ENCODE measurements around the gene POLG. TPM values are rescaled to one million over a fixed set of nuclear protein-coding genes. Genes with fewer than 3 reads are reported as not detected.

POLG gene
- total RNA-seq, 1 donor from 2014 or later: 69.1 TPM

DNA sequence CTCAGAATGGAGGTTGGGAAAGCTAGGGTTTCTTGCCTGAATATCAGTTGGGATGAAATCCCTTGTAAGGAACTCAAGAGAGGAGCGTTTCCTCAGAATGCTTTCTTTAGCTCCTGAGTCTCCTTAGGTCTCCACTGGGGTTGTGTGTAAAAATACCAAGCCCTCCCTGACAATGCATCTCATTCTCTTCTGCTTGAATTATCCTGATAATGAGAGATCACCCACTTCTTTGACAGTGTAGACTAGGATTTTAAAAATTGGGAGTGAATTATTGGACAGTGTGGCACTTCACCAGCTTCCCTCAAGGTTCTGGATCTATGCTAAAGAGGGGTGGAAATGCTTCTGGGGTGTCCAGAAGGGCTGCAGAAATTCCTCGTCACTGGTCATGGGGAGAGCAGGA lies 41.8 kb upstream of the POLG start:
- peaks cover 0 to 13% of the 10 kb centered on the region in 2 donors for H3K4me1 ChIP-seq
- TF ChIP-seq, protein P1, sequence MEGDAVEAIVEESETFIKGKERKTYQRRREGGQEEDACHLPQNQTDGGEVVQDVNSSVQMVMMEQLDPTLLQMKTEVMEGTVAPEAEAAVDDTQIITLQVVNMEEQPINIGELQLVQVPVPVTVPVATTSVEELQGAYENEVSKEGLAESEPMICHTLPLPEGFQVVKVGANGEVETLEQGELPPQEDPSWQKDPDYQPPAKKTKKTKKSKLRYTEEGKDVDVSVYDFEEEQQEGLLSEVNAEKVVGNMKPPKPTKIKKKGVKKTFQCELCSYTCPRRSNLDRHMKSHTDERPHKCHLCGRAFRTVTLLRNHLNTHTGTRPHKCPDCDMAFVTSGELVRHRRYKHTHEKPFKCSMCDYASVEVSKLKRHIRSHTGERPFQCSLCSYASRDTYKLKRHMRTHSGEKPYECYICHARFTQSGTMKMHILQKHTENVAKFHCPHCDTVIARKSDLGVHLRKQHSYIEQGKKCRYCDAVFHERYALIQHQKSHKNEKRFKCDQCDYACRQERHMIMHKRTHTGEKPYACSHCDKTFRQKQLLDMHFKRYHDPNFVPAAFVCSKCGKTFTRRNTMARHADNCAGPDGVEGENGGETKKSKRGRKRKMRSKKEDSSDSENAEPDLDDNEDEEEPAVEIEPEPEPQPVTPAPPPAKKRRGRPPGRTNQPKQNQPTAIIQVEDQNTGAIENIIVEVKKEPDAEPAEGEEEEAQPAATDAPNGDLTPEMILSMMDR (IDR thresholded peaks at IDR 0.05): no peak
- no peak overlapping the region for H3K4me3 ChIP-seq
- DNase-seq (ENCODE audit: low spot score in 2 of 2): no peak
- H3K36me3 ChIP-seq: no peaks in the 10 kb centered on the region
- no peak overlapping the region for H3K27ac ChIP-seq
- peaks cover 15% of the 10 kb centered on the region for H3K27me3 ChIP-seq
- intact Hi-C loops (cut with DNase I): no loop called here
- H3K9me3 ChIP-seq: no peaks in the 10 kb centered on the region

DNA sequence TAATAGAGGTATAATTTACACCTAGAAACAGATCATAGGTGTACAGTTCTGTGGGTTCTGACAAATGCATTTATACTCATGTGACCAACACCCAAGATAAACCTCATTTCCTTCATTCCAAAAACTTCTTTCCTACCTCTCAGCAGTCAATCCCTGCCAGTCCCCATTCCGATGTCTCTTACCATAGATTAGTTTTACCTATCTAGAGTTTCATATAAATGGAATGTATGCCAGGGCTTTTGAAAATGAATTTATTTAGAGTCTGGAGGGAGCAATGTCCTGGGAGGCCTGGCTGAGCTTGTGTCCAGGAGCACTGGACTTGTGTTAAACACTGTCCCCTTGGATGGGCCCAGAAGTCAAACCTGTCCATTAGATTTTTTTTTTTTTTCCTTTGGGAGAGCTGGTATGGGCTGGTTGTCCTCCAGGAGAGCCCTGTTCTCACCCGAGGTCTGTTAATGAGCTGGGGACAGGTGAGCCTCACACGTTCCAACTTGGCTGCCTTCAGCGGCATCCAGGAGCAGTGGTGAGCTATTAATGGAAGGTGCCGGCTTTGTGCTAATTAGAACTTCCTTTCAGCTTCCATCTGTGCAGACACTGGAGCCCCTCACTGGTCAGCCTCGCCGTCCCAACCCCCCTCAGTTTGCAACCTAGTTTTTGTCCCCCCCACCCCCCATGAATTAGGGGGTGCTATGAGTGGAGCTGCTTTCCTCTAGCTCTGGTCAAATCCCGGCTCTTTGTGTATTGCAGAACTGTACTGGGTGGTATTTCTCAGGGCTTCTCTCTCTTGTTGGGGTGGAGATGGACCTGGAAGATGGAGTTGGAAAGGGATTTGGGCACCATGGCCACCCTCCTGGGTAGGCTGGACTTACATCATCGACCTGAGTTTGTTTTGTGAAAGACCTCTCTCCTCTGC lies 40.7 kb upstream of the POLG start:
- intact Hi-C loops (cut with DNase I): no loop called here
- H3K27me3 ChIP-seq: peaks cover 20% of the 10 kb centered on the region

DNA sequence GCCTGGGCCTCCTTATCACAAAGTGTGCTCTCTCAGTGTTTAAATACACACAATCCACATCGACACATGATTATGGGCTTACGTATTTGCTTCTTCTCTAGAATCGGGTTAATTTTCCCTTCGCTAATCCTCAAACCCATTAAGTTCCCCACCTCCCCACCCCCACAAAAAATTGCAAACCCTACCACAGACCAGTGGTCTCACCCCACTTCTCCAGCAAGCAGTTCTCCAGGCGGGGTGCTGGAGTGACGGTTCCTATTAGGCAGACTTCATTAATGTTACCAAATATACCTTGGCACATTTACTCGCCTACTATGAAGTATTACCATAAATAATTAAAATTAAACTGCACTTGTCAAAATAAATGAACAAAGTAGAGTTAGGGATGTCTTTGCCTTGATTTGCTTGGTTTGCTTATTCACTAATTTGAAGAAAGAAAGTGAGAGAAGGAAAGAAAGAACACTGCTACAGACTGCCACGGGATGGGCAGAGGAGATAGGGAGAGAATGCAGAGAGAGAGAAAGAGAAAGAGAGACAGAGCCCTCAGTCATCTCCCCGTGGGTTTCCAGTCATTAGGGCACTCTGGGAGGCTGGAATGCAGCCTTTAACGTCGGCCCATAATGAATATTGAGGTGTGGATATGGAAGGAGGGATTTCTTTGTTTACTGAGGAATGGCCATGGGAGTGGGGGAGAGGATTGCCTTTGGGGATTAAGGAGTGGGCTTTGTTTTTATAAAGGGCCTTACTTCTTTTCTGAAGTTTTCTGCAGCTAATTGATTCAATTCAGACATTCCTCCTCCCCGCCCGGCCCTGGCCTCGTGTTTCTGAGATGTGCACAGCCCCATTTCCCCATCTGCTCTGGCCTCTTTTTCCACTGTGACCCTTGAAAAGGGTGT lies 39.7 kb upstream of the POLG start:
- Histone ChIP-seq H3K36me3 (no peaks in the 10 kb centered on the region), H3K4me3 (no peak overlapping the region), H3K27ac (no peak overlapping the region), H3K27me3 (peaks cover 30% of the 10 kb centered on the region), H3K4me1 (peaks cover 6 to 21% of the 10 kb centered on the region in 2 donors), H3K9me3 (no peaks in the 10 kb centered on the region)
- intact Hi-C loops (cut with DNase I): no loop called here
- TF ChIP-seq, protein P1 (IDR thresholded peaks at IDR 0.05): no peak
- no peak for DNase-seq (ENCODE audit: low spot score in 2 of 2)

More for the DNA sequence above, 40.7 kb upstream of the POLG start:
- Histone ChIP-seq H3K27ac (no peak overlapping the region), H3K9me3 (no peaks in the 10 kb centered on the region), H3K36me3 (no peaks in the 10 kb centered on the region), H3K4me1 (peaks cover 6 to 21% of the 10 kb centered on the region in 2 donors), H3K4me3 (no peak overlapping the region)
- TF ChIP-seq, protein P1 (IDR thresholded peaks at IDR 0.05): no peak
- DNase-seq (ENCODE audit: low spot score in 2 of 2): no peak

DNA sequence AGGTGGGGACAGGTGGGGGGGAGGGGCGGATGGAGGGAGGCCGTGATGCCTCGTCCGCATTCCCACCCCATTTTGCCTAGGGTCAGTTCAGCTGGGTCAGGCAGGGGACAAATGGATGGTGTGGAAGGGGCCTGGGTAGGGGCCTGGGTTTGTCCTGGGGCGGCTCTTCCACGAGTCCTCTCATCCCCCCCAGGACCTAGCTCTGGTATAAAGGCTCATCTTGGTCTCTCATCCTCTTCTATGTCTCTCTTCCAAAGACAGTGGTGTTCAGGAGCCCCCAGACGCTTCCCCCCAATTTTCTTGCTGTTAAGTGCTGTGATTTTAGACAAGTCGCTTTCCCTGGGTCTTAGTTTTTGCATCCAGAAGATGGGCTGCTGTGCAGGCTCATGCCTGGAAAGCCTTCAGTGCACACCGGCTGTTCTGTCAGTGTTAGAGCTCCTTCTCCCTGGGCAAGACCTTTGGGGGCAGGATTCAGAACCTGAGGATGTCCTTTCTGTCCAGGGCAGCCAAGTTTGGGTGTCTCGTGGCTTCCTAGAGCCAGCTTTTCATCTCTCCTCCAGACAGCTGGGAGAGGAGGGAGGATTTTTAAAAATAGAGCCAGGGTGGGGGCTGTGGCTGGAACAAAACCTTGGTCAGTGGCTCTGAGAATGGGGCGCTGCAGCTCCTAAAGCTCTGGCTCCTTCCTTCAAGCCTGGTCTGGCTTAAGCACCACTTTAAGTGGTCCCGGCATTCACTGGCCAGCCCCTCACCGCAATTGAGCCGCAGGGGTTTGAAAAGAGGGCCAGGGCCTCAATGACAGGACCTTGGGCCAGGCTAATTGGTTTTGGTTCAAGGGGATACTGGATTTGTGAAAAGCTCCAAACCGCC lies 37.7 kb upstream of the POLG start:
- TF ChIP-seq, protein P1 (IDR thresholded peaks at IDR 0.05): no peak
- peak overlapping the region in 1 of 2 donors; percentile 51 for H3K4me3 ChIP-seq
- H3K27ac ChIP-seq: no peak overlapping the region
- DNase-seq (ENCODE audit: low spot score in 2 of 2): no peak
- peaks cover 27% of the 10 kb centered on the region for H3K27me3 ChIP-seq
- intact Hi-C loops (cut with DNase I): no loop called here
- H3K4me1 ChIP-seq: peaks cover 6 to 14% of the 10 kb centered on the region in 2 donors
- no peaks in the 10 kb centered on the region for H3K9me3 ChIP-seq
- H3K36me3 ChIP-seq: no peaks in the 10 kb centered on the region

All from ascending aorta (tissue), 2 donors.